Activated CD8-positive, alpha-beta memory T cell treated with anti-CD3 and anti-CD28 coated beads for 24 hours (primary cell): Measurements from ENCODE around the gene KRT81.
A peak's percentile ranks its signal among the peaks of the same experiment; 100 is the strongest.
"Not testable (repeated sequence)": the region's sequence is repeated elsewhere in the genome, so short reads cannot be mapped to it uniquely, and the experiment has no call there.

Experiments
- DNase-seq: peaks from one replicate; pipeline ENCODE4 v3.0.0-alpha.2; 2020

The KRT81 gene

GRCh38 chr12:52317468-52318052 is 26.2 kb upstream of the KRT81 start:
- no peak for DNase-seq

GRCh38 chr12:52316701-52317100 is 25.4 kb upstream of the KRT81 start:
- DNase-seq, result no peak

- no peak for DNase-seq
Measured at GRCh38 chr12:52316290-52316689, 25.0 kb upstream of the KRT81 start.

GRCh38 chr12:52315721-52316120 is 24.4 kb upstream of the KRT81 start:
- not testable (repeated sequence) for DNase-seq

GRCh38 chr12:52314511-52314910 is 23.2 kb upstream of the KRT81 start:
- no peak for DNase-seq

- DNase-seq, result no peak
Measured at GRCh38 chr12:52313926-52314325, 22.6 kb upstream of the KRT81 start.

- DNase-seq, result no peak
Measured at GRCh38 chr12:52313461-52313860, 22.1 kb upstream of the KRT81 start.

GRCh38 chr12:52312086-52312485 is 20.8 kb upstream of the KRT81 start:
- DNase-seq, result no peak

- DNase-seq, result no peak
Measured at GRCh38 chr12:52311285-52311648, 19.9 kb upstream of the KRT81 start.

GRCh38 chr12:52310622-52311284 is 19.4 kb upstream of the KRT81 start:
- DNase-seq, result no peak

GRCh38 chr12:52308806-52309425 is 17.6 kb upstream of the KRT81 start:
- DNase-seq, result no peak

GRCh38 chr12:52307836-52308805 is 16.8 kb upstream of the KRT81 start:
- peak; percentile 72 for DNase-seq

GRCh38 chr12:52306731-52307130 is 15.4 kb upstream of the KRT81 start:
- DNase-seq, result no peak

GRCh38 chr12:52305921-52306705 is 14.8 kb upstream of the KRT81 start:
- DNase-seq, result no peak

GRCh38 chr12:52304941-52305411 is 13.6 kb upstream of the KRT81 start:
- not testable (repeated sequence) for DNase-seq

GRCh38 chr12:52302242-52302914 is 11.0 kb upstream of the KRT81 start:
- not testable (repeated sequence) for DNase-seq

GRCh38 chr12:52301721-52302120 is 10.4 kb upstream of the KRT81 start:
- not testable (repeated sequence) for DNase-seq

- DNase-seq, result no peak
Measured at GRCh38 chr12:52300796-52301691, 9.7 kb upstream of the KRT81 start.

- no peak for DNase-seq
Measured at GRCh38 chr12:52298677-52299190, 7.4 kb upstream of the KRT81 start.

GRCh38 chr12:52296572-52297215 is 5.4 kb upstream of the KRT81 start:
- DNase-seq, result no peak
